Breast epithelium (tissue), 3 donors: ENCODE data around the gene MTRFR.
A peak's percentile ranks its signal among the peaks of the same experiment; 100 is the strongest.

Experiments used
- CTCF ChIP-seq, 3 donors: fragments of 450-650 bp; IDR thresholded peaks; one replicate each; pipeline ENCODE4 v1.5.1; 2016 to 2017; ENCODE audit warnings: antibody characterized with exemption in 3 of 3, mild to moderate bottlenecking in 3 of 3, moderate library complexity in 3 of 3
- POLR2A ChIP-seq: fragments of 450-650 bp; IDR thresholded peaks from one replicate; pipeline ENCODE4 v1.6.1; 2016; ENCODE audit warnings: antibody characterized with exemption, mild to moderate bottlenecking, moderate library complexity
- POLR2AphosphoS5 ChIP-seq, 3 donors: sonication (generic); formaldehyde crosslinking; IDR thresholded peaks; one replicate each; pipeline ENCODE4 v1.6.1; 2017; ENCODE audit warnings: antibody characterized with exemption in 3 of 3

- TF ChIP-seq POLR2A: no peak
- TF ChIP-seq CTCF (IDR thresholded peaks at IDR 0.05): no peak
- peak in 1 of 3 donors; percentile 12 for TF ChIP-seq POLR2AphosphoS5 (IDR thresholded peaks at IDR 0.05)
Observed at GRCh38 chr12:123233505-123234308, 471 bp downstream of the MTRFR start.
